Measurements from ENCODE around the gene PGBD2. TPM values are rescaled to one million over a fixed set of nuclear protein-coding genes. Genes with fewer than 3 reads are reported as not detected.

The PGBD2 gene
- total and polyA plus RNA-seq, 2 of the 13 experiments (the other 11 are each of a cell fraction or from before 2014, with no cell fraction given), result 6.0 to 7.4 TPM

DNA sequence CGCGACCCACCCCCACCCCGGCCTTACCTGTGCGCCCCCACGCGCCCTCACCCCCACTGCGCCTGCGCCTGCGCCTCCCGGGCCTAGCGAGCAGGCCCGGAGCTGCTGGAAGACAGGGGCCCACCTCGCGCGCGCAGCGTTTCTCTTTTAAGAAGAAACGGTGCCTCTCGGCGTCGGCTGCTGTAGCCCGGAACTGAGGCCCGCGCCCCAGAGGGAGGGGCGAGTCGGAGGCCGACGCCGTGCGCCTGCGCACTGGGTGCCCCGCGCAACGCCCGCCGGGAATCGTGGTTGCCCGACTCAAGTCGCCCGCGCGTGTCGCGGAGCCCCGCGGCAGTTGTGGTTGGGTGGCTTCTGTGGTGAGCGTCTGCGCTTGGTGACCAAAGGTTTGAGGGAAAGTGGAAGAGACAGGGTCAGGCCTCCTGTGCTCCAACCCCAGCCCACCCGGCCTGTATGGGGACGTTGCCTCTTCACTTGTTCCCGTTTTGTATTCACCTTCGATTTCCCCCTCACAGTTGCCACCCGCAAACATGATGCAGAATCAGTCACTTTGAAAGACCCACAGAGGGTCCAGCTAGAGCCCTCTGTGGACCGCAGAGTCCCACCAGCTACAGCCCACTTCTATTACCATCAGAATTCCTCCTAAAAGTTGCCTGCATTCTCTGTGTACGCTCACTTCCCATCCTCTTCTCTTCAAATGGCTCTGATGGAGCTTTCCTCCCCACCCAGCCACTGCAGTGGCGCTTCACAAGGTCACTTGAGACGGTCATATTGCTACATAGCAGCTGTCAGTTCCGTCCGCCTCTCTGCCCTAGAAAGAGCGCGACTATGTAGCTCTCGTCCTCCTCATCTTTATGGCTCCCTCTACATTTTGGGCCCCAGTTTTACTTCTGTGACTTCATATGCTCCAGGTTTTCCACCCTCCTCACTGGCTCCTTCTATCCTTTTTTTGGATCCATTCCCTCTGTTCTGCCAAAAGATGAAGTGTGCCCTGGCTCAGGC is 46.8 kb upstream of the PGBD2 start, which contains the start of gene ZNF692 (continued):
- TF ChIP-seq DMTF1 (CRISPR knock-in tag; IDR thresholded peaks at IDR 0.05) (no peak), ZBTB44 (CRISPR knock-in tag; IDR thresholded peaks at IDR 0.05) (no peak), ZNF703 (CRISPR knock-in tag; IDR thresholded peaks at IDR 0.05; ENCODE audit: borderline replicate concordance) (peak; percentile 49; the same call in 1 of the 2 replicates), ZNF143 (CRISPR knock-in tag; IDR thresholded peaks at IDR 0.05) (peak; percentile 89), ZNF501 (CRISPR knock-in tag; IDR thresholded peaks at IDR 0.05) (no peak; the same call in 1 of the 2 replicates), THYN1 (CRISPR knock-in tag; IDR thresholded peaks at IDR 0.05; ENCODE audit: borderline replicate concordance, low read depth) (no peak), KLF15 (CRISPR knock-in tag; IDR thresholded peaks at IDR 0.05; ENCODE audit: borderline replicate concordance) (no peak), IKZF4 (CRISPR knock-in tag; IDR thresholded peaks at IDR 0.05; ENCODE audit: borderline replicate concordance, low read depth, not compliant biosample characterization) (no peak), ZSCAN20 (CRISPR knock-in tag; IDR thresholded peaks at IDR 0.05; ENCODE audit: borderline replicate concordance) (peak; percentile 18; the same call in 1 of the 2 replicates), ZNF607 (CRISPR knock-in tag; IDR thresholded peaks at IDR 0.05; ENCODE audit: borderline replicate concordance) (no peak), CENPX (CRISPR knock-in tag; IDR thresholded peaks at IDR 0.05) (no peak), ZNF33B (CRISPR knock-in tag; IDR thresholded peaks at IDR 0.05) (no peak), NFKB2 (CRISPR knock-in tag; IDR thresholded peaks at IDR 0.05; ENCODE audit: borderline replicate concordance) (no peak; the same call in 1 of the 2 replicates)
- TF ChIP-seq, protein P1, sequence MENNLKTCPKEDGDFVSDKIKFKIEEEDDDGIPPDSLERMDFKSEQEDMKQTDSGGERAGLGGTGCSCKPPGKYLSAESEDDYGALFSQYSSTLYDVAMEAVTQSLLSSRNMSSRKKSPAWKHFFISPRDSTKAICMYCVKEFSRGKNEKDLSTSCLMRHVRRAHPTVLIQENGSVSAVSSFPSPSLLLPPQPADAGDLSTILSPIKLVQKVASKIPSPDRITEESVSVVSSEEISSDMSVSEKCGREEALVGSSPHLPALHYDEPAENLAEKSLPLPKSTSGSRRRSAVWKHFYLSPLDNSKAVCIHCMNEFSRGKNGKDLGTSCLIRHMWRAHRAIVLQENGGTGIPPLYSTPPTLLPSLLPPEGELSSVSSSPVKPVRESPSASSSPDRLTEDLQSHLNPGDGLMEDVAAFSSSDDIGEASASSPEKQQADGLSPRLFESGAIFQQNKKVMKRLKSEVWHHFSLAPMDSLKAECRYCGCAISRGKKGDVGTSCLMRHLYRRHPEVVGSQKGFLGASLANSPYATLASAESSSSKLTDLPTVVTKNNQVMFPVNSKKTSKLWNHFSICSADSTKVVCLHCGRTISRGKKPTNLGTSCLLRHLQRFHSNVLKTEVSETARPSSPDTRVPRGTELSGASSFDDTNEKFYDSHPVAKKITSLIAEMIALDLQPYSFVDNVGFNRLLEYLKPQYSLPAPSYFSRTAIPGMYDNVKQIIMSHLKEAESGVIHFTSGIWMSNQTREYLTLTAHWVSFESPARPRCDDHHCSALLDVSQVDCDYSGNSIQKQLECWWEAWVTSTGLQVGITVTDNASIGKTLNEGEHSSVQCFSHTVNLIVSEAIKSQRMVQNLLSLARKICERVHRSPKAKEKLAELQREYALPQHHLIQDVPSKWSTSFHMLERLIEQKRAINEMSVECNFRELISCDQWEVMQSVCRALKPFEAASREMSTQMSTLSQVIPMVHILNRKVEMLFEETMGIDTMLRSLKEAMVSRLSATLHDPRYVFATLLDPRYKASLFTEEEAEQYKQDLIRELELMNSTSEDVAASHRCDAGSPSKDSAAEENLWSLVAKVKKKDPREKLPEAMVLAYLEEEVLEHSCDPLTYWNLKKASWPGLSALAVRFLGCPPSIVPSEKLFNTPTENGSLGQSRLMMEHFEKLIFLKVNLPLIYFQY (CRISPR knock-in tag; IDR thresholded peaks at IDR 0.05; ENCODE audit: borderline replicate concordance), result no peak
- TF ChIP-seq, protein P2, sequence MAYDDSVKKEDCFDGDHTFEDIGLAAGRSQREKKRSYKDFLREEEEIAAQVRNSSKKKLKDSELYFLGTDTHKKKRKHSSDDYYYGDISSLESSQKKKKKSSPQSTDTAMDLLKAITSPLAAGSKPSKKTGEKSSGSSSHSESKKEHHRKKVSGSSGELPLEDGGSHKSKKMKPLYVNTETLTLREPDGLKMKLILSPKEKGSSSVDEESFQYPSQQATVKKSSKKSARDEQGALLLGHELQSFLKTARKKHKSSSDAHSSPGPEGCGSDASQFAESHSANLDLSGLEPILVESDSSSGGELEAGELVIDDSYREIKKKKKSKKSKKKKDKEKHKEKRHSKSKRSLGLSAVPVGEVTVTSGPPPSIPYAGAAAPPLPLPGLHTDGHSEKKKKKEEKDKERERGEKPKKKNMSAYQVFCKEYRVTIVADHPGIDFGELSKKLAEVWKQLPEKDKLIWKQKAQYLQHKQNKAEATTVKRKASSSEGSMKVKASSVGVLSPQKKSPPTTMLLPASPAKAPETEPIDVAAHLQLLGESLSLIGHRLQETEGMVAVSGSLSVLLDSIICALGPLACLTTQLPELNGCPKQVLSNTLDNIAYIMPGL (CRISPR knock-in tag; IDR thresholded peaks at IDR 0.05; ENCODE audit: borderline replicate concordance in 1 of 2, low read depth in 1 of 2), result peak; percentile 15 to 47; a peak in 2 of 4 replicates

Data from HepG2 (cell line).